Ecto neural progenitor cell (in vitro differentiated cells): Measurements from ENCODE around the gene ZNF184.
A peak's percentile ranks its signal among the peaks of the same experiment; 100 is the strongest.

Experiments
- DNase-seq: peaks from one replicate; pipeline ENCODE4 v3.0.0-alpha.2; 2018; ENCODE audit warnings: low spot score

ZNF184 gene

GRCh38 chr6:27479319-27480182 is 6.6 kb upstream of the ZNF184 start:
- DNase-seq, result peak; percentile 85

- DNase-seq, result peak; percentile 85
Observed at GRCh38 chr6:27478706-27479318, 5.9 kb upstream of the ZNF184 start.

- DNase-seq, result no peak
Observed at GRCh38 chr6:27478141-27478705, 5.3 kb upstream of the ZNF184 start.

GRCh38 chr6:27477318-27478013 is 4.6 kb upstream of the ZNF184 start:
- DNase-seq, result no peak

GRCh38 chr6:27476090-27476489 is 3.2 kb upstream of the ZNF184 start:
- no peak for DNase-seq

- DNase-seq, result no peak
Observed at GRCh38 chr6:27474672-27475071, 1.8 kb upstream of the ZNF184 start.

GRCh38 chr6:27474172-27474465 is 1.2 kb upstream of the ZNF184 start:
- DNase-seq, result no peak

- no peak for DNase-seq
Observed at GRCh38 chr6:27472182-27472616, 706 bp downstream of the ZNF184 start.

GRCh38 chr6:27471365-27472115 is 1.4 kb downstream of the ZNF184 start:
- DNase-seq, result no peak

- no peak for DNase-seq
Observed at GRCh38 chr6:27470023-27470422, 2.9 kb downstream of the ZNF184 start.

- DNase-seq, result no peak
Observed at GRCh38 chr6:27468334-27468733, 4.6 kb downstream of the ZNF184 start.

- no peak for DNase-seq
Observed at GRCh38 chr6:27452496-27452897, 20.4 kb downstream of the ZNF184 start.

GRCh38 chr6:27451660-27452390 is 21.1 kb downstream of the ZNF184 start:
- DNase-seq, result no peak

GRCh38 chr6:27448456-27448855 is 24.4 kb downstream of the ZNF184 start:
- DNase-seq, result no peak

GRCh38 chr6:27442932-27443331 is 30.0 kb downstream of the ZNF184 start:
- no peak for DNase-seq

- no peak for DNase-seq
Observed at GRCh38 chr6:27441001-27441400, 31.9 kb downstream of the ZNF184 start.

GRCh38 chr6:27439371-27439770 is 33.5 kb downstream of the ZNF184 start:
- no peak for DNase-seq

GRCh38 chr6:27433714-27434113 is 39.2 kb downstream of the ZNF184 start:
- DNase-seq, result no peak

GRCh38 chr6:27428966-27429365 is 43.9 kb downstream of the ZNF184 start:
- DNase-seq, result no peak

- DNase-seq, result no peak
Observed at GRCh38 chr6:27428502-27428901, 44.4 kb downstream of the ZNF184 start.

- DNase-seq, result no peak
Observed at GRCh38 chr6:27426045-27426620, 46.8 kb downstream of the ZNF184 start.
